Measurements from ENCODE around the gene ARHGAP15. TPM values are rescaled to one million over a fixed set of nuclear protein-coding genes. Genes with fewer than 3 reads are reported as not detected.

The ARHGAP15 gene
- total and polyA plus RNA-seq, 2 experiments from 2014 or later, result 0.26 TPM; not detected in 1

- Histone ChIP-seq H3K79me2 (replicated peaks; ENCODE audit: insufficient read depth) (no peaks in the 10 kb centered on the region), H3K4me1 (ENCODE audit: insufficient read depth) (no peaks in the 10 kb centered on the region), H3K27ac (ENCODE audit: low read depth) (no peak overlapping the region), H3K4me3 (no peak overlapping the region), H3F3A (replicated peaks; ENCODE audit: low read depth) (no peaks in the 10 kb centered on the region), H3K4me2 (no peak overlapping the region), H3K27me3 (ENCODE audit: insufficient read depth) (no peaks in the 10 kb centered on the region), H3K36me3 (ENCODE audit: insufficient read depth) (no peaks in the 10 kb centered on the region), H3K9me2 (ENCODE audit: insufficient read depth) (peaks cover 8% of the 10 kb centered on the region; the same call in 1 of the 2 replicates), H2AFZ (no peak overlapping the region), H4K20me1 (replicated peaks; ENCODE audit: insufficient read depth) (no peaks in the 10 kb centered on the region)
- Mint-ChIP-seq H3K4me1 (no peaks in the 10 kb centered on the region; the same call in 2 of the 3 replicates), H3K27me3 (ENCODE audit: insufficient read depth, low read depth, poor library complexity) (no peaks in the 10 kb centered on the region), H3K36me3 (ENCODE audit: low read depth) (no peaks in the 10 kb centered on the region), H3K4me3 (no peak overlapping the region), H3K9me3 (no peaks in the 10 kb centered on the region), H3K27ac (no peak overlapping the region)
- ATAC-seq, result no peak
- no peak for TF ChIP-seq STAT1 (IDR thresholded peaks at IDR 0.05; ENCODE audit: unreplicated experiment)
- TF ChIP-seq POLR2AphosphoS5 (IDR thresholded peaks at IDR 0.05; ENCODE audit: low read depth), result no peak
- TF ChIP-seq CTCF (conservative IDR thresholded peaks at IDR 0.05; ENCODE audit: low read depth in 2 of 2), result no peak
- no peak for TF ChIP-seq ZNF114 (CRISPR knock-in tag; IDR thresholded peaks at IDR 0.05)
- no peak for TF ChIP-seq JUNB (IDR thresholded peaks at IDR 0.05; ENCODE audit: unreplicated experiment)
- TF ChIP-seq EZH2 (IDR thresholded peaks at IDR 0.05; ENCODE audit: low read depth, unreplicated experiment), result no peak
- no peak for TF ChIP-seq NANOG (IDR thresholded peaks at IDR 0.05; ENCODE audit: borderline replicate concordance)
- TF ChIP-seq ZNF462 (CRISPR knock-in tag; IDR thresholded peaks at IDR 0.05), result no peak
- TF ChIP-seq REST (IDR thresholded peaks at IDR 0.05; ENCODE audit: unreplicated experiment), result no peak
- no peak for TF ChIP-seq EZH2phosphoT487 (IDR thresholded peaks at IDR 0.05; ENCODE audit: unreplicated experiment)
- no peak for TF ChIP-seq ETS1 (IDR thresholded peaks at IDR 0.05)
- no peak for TF ChIP-seq CREB1 (CRISPR knock-in tag; IDR thresholded peaks at IDR 0.05; ENCODE audit: low read depth)
- no peak for TF ChIP-seq ZNF331 (CRISPR knock-in tag; IDR thresholded peaks at IDR 0.05; ENCODE audit: low read depth)
- no peak for DNase-seq (ENCODE audit: low spot score)
Observed at GRCh38 chr2:143617803-143618415, 488.7 kb downstream of the ARHGAP15 start.

All from GM23338 (cell line).